Measurements from ENCODE around the gene PARD3. TPM values are rescaled to one million over a fixed set of nuclear protein-coding genes. Genes with fewer than 3 reads are reported as not detected.

Gene PARD3
- total RNA-seq, 3 donors from 2014 or later: 48.2 to 93.7 (median 60.6) TPM

DNA sequence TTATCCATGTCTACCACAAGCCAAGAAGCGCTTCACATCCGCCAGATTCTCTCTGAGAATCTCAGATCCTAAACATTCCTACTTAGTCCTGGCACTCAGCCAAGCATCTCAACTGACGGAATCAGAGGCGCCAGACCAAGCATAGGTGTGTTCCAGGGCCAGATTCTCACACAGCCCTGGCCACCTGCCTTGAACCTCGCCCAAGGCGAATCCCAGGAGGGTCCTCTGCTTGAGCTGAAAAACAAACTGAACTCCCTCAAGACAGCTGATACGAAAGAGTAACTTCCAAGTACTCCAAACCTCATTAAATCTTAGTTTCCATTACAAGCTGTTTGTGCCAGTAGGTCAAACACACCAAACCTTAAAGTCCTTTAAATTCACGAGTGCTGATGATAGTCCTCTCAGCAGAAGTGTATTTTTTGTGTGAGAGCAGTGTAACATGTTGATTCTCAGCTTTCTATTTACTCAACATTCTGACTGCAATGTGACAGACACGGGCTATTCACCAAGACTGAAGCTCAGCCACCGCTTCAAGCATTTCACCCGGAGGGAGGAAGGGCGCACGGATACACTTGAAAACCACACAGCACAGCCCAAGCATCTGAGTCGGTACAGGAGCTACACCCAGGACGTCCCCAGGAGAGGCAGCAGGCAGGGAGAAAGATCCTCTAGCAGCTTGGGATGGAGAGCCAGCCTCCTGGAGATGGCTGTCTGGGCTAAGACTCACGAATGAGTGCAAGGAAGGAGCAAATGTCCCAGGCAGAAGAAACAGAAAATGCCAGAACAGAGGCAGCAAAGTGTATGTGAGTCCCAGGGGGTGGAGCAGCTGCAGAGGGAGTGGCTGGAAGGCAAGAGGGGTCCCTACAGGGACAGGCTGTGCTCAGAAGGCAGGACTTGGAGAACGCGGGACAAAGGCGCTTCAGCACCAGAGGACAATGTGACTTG lies 6.0 kb downstream of the PARD3 start:
- H3K4me1 ChIP-seq: peaks cover 0 to 9% of the 10 kb centered on the region in 2 donors
- intact Hi-C loops (cut with DNase I; ENCODE audit: low total_unique reads): no loop called here

DNA sequence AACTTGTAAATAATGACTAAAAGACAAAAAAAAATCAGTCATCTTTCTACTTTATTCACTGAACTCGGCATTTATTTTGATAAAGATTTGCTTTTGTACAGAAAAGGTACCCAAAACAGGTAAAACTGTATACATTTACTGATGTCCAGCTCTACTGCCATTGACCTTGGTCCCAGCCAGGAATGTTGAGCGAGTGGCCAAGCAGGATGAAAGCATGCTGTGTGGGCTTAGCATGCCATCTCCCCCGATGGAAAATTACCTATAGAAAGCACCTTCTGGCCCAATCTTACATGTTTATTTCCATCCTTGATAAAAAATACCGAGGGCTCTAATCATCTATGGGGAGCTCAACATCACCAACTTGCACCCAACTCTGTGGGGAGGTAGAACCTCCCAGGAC lies 6.8 kb downstream of the PARD3 start:
- Histone ChIP-seq H3K4me1 (peaks cover 0 to 9% of the 10 kb centered on the region in 2 donors), H3K9me3 (no peaks in the 10 kb centered on the region), H3K27ac (no peak overlapping the region), H3K27me3 (no peaks in the 10 kb centered on the region), H3K36me3 (no peaks in the 10 kb centered on the region), H3K4me3 (no peak overlapping the region)
- intact Hi-C loops (cut with DNase I; ENCODE audit: low total_unique reads): no loop called here
- TF ChIP-seq, protein P1, sequence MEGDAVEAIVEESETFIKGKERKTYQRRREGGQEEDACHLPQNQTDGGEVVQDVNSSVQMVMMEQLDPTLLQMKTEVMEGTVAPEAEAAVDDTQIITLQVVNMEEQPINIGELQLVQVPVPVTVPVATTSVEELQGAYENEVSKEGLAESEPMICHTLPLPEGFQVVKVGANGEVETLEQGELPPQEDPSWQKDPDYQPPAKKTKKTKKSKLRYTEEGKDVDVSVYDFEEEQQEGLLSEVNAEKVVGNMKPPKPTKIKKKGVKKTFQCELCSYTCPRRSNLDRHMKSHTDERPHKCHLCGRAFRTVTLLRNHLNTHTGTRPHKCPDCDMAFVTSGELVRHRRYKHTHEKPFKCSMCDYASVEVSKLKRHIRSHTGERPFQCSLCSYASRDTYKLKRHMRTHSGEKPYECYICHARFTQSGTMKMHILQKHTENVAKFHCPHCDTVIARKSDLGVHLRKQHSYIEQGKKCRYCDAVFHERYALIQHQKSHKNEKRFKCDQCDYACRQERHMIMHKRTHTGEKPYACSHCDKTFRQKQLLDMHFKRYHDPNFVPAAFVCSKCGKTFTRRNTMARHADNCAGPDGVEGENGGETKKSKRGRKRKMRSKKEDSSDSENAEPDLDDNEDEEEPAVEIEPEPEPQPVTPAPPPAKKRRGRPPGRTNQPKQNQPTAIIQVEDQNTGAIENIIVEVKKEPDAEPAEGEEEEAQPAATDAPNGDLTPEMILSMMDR (IDR thresholded peaks at IDR 0.05): no peak
- no peak for TF ChIP-seq POLR2A (IDR thresholded peaks at IDR 0.05)
- TF ChIP-seq POLR2AphosphoS5 (IDR thresholded peaks at IDR 0.05): no peak
- DNase-seq (ENCODE audit: low spot score in 2 of 2): no peak

More for the DNA sequence above, 6.0 kb downstream of the PARD3 start:
- no peak for TF ChIP-seq POLR2A (IDR thresholded peaks at IDR 0.05)
- no peak for TF ChIP-seq POLR2AphosphoS5 (IDR thresholded peaks at IDR 0.05)
- TF ChIP-seq, protein P1 (IDR thresholded peaks at IDR 0.05): no peak
- Histone ChIP-seq H3K4me3 (peak overlapping the region; percentile 14 to 39 (median 18)), H3K27ac (peak overlapping the region in 1 of 2 donors; percentile 8), H3K36me3 (no peaks in the 10 kb centered on the region), H3K27me3 (no peaks in the 10 kb centered on the region), H3K9me3 (no peaks in the 10 kb centered on the region)
- no peak for DNase-seq (ENCODE audit: low spot score in 2 of 2)

DNA sequence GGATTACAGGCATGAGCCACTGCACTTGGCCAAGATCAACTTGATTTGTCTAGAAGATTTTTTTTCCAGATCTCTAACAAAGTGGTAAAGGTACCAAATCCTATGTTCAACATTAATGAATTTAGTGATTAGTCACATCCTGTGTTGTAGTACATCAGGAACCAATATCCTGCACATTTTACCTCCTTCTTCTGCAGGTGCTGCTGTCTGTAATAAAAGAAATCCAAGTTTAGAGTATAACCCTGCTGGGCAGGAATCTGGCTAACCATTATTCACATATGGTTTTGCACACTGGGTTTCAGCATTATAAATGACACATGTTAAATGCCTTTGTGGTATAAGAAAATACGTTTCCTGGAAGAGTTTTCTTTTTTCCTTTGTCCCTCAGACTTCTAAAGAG lies 10.8 kb downstream of the PARD3 start:
- no peak overlapping the region for H3K27ac ChIP-seq
- TF ChIP-seq, protein P1 (IDR thresholded peaks at IDR 0.05): no peak
- TF ChIP-seq POLR2A (IDR thresholded peaks at IDR 0.05): no peak
- TF ChIP-seq POLR2AphosphoS5 (IDR thresholded peaks at IDR 0.05): no peak
- H3K36me3 ChIP-seq: no peaks in the 10 kb centered on the region
- no peaks in the 10 kb centered on the region for H3K9me3 ChIP-seq
- H3K4me1 ChIP-seq: peaks cover 0 to 7% of the 10 kb centered on the region in 2 donors
- no peaks in the 10 kb centered on the region for H3K27me3 ChIP-seq
- intact Hi-C loops (cut with DNase I; ENCODE audit: low total_unique reads): loop anchor here (5.0 kb wide), 1 partner anchor 852 kb away; no protein-coding TSS in a partner anchor
- no peak for DNase-seq (ENCODE audit: low spot score in 2 of 2)
- no peak overlapping the region for H3K4me3 ChIP-seq

DNA sequence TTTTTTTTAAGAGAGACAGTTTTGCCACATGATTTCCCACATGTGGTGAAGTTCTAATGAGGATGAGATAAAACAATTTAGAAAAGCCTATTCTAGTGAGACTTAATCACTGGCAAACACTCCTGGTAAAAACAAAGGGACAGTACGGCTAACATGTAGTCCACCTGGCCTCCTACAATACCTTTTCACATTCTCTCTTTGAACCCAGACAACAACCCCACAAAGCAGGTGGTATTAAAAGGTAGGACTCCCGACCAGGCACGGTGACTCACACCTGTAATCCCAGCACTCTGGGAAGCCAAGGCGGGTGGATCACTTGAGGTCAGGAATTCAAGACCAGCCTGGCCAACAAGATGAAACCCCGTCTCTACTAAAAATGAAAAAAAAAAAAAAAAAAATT lies 12.4 kb downstream of the PARD3 start:
- no peaks in the 10 kb centered on the region for H3K4me1 ChIP-seq
- no peak overlapping the region for H3K4me3 ChIP-seq
- TF ChIP-seq POLR2AphosphoS5 (IDR thresholded peaks at IDR 0.05): no peak
- no peak for TF ChIP-seq POLR2A (IDR thresholded peaks at IDR 0.05)
- TF ChIP-seq, protein P1 (IDR thresholded peaks at IDR 0.05): no peak
- DNase-seq (ENCODE audit: low spot score in 2 of 2): no peak
- no peak overlapping the region for H3K27ac ChIP-seq
- no peaks in the 10 kb centered on the region for H3K36me3 ChIP-seq
- H3K27me3 ChIP-seq: no peaks in the 10 kb centered on the region
- H3K9me3 ChIP-seq: no peaks in the 10 kb centered on the region
- intact Hi-C loops (cut with DNase I; ENCODE audit: low total_unique reads): loop anchor here (5.0 kb wide), 1 partner anchor 850 kb away; no protein-coding TSS in a partner anchor
